HUES48 (cell line): Measurements from ENCODE around the gene CD302.
"Not testable (repeated sequence)": the region's sequence is repeated elsewhere in the genome, so short reads cannot be mapped to it uniquely, and the experiment has no call there.

ENCODE experiments used
- H3K27ac ChIP-seq: one replicate; pipeline ENCODE4 v1.7.0; 2013; ENCODE audit warnings: low read depth, low read length, inconsistent platforms
- H3K27me3 ChIP-seq: 2 replicates; pipeline ENCODE4 v1.6.1; 2013; ENCODE audit warnings: mild to moderate bottlenecking, low read length; ENCODE audit not compliant: control insufficient read depth, insufficient read depth
- H3K36me3 ChIP-seq: 2 replicates; pipeline ENCODE4 v1.6.1; 2013; ENCODE audit warnings: low read length; ENCODE audit not compliant: control insufficient read depth, insufficient read depth
- H3K4me1 ChIP-seq: 2 replicates; pipeline ENCODE4 v1.6.1; 2013; ENCODE audit warnings: mild to moderate bottlenecking, low read length; ENCODE audit not compliant: control insufficient read depth, insufficient read depth
- H3K4me3 ChIP-seq: 2 replicates; pipeline ENCODE4 v1.5.1; 2013; ENCODE audit warnings: mild to moderate bottlenecking, low read depth, low read length
- H3K9ac ChIP-seq: 2 replicates; pipeline ENCODE4 v1.6.1; 2013; ENCODE audit warnings: mild to moderate bottlenecking, low read depth, low read length, moderate library complexity
- H3K9me3 ChIP-seq: 2 replicates; pipeline ENCODE4 v1.6.1; 2013; ENCODE audit warnings: low read length; ENCODE audit not compliant: control insufficient read depth, insufficient read depth

CD302 gene

DNA sequence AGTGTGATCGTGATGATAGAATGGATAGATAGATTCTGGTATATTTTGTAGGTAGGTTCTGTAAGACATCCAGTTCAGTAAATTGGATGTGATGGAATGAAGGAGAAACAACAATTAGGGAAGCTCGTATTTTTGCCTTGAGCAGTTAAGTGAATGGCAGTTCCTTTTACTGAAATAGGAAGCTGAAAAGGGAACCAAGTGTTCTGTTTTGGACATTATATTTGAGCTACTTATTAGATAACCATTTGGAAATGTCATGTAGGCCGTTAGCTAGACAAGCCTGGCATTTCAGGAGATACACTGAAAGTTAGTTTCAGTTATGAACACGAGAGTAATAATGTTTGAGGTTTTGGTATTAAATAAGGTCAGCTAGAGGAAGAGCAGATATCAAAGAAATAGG is 44.2 kb downstream of the CD302 start:
- peaks cover 84% of the 10 kb centered on the region for H3K36me3 ChIP-seq
- no peak overlapping the region for H3K4me3 ChIP-seq
- H3K9me3 ChIP-seq = no peaks in the 10 kb centered on the region
- no peak overlapping the region for H3K27ac ChIP-seq
- no peaks in the 10 kb centered on the region for H3K4me1 ChIP-seq
- no peak overlapping the region for H3K9ac ChIP-seq
- H3K27me3 ChIP-seq = no peaks in the 10 kb centered on the region

- H3K4me1 ChIP-seq = no peaks in the 10 kb centered on the region
- no peak overlapping the region for H3K27ac ChIP-seq
- peaks cover 87% of the 10 kb centered on the region for H3K36me3 ChIP-seq
- H3K9me3 ChIP-seq = no peaks in the 10 kb centered on the region
- H3K27me3 ChIP-seq = no peaks in the 10 kb centered on the region
- no peak overlapping the region for H3K4me3 ChIP-seq
- H3K9ac ChIP-seq = no peak overlapping the region
Observed at GRCh38 chr2:159750873-159751272, 47.1 kb downstream of the CD302 start.

GRCh38 chr2:159748089-159748488 is 49.9 kb downstream of the CD302 start:
- no peak overlapping the region for H3K4me3 ChIP-seq
- H3K4me1 ChIP-seq = no peaks in the 10 kb centered on the region
- H3K36me3 ChIP-seq = peaks cover 92% of the 10 kb centered on the region
- H3K27ac ChIP-seq = no peak overlapping the region
- no peaks in the 10 kb centered on the region for H3K9me3 ChIP-seq
- no peak overlapping the region for H3K9ac ChIP-seq
- H3K27me3 ChIP-seq = no peaks in the 10 kb centered on the region

DNA sequence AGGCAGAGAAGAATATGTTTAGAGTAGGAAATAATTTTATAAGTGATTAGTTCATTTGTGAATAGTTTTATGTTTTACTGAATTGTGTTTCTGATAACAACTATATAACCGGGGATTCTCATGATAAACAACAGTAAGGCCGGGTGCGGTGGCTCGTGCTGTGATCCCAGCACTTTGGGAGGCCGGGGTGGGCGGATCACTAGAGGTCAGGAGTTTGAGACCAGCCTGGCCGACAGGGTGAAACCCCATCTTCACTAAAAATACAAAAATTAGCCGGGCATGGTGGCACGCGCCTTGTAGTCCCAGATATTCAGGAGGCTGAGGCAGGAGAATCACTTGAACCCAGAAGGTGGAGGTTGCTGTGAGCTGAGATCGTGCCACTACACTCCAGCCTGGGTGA is 52.8 kb downstream of the CD302 start:
- not testable (repeated sequence) for H3K9me3 ChIP-seq, H3K9ac ChIP-seq, H3K27me3 ChIP-seq, H3K4me3 ChIP-seq, H3K4me1 ChIP-seq, H3K27ac ChIP-seq
- peaks cover 92% of the 10 kb centered on the region for H3K36me3 ChIP-seq

DNA sequence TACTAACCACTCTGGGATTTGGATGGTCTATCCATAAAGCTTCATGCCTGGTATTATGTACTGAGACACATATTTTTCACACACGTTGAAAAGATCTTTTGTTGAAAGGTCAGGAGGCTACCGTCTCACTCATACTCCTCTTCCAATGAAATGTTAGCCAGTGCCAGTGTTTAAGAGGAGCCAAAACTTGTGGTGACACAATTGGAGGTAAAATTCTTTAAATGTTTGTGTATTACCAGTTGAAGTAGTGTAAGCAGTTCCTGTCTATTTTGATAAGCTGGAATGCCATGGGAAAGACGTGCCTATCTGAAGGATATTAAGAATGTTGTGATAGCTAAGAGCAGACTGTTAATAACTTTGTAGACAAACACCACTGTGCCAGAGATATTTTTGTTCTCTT is 53.6 kb downstream of the CD302 start:
- Histone ChIP-seq H3K4me3 (no peak overlapping the region), H3K36me3 (peaks cover 94% of the 10 kb centered on the region), H3K27me3 (no peaks in the 10 kb centered on the region), H3K27ac (no peak overlapping the region), H3K9ac (no peak overlapping the region), H3K4me1 (no peaks in the 10 kb centered on the region), H3K9me3 (no peaks in the 10 kb centered on the region)

GRCh38 chr2:159742846-159743245 is 55.2 kb downstream of the CD302 start:
- no peaks in the 10 kb centered on the region for H3K27me3 ChIP-seq
- no peak overlapping the region for H3K27ac ChIP-seq
- H3K36me3 ChIP-seq = peaks cover 94% of the 10 kb centered on the region
- H3K9me3 ChIP-seq = no peaks in the 10 kb centered on the region
- H3K4me1 ChIP-seq = no peaks in the 10 kb centered on the region
- no peak overlapping the region for H3K9ac ChIP-seq
- no peak overlapping the region for H3K4me3 ChIP-seq

DNA sequence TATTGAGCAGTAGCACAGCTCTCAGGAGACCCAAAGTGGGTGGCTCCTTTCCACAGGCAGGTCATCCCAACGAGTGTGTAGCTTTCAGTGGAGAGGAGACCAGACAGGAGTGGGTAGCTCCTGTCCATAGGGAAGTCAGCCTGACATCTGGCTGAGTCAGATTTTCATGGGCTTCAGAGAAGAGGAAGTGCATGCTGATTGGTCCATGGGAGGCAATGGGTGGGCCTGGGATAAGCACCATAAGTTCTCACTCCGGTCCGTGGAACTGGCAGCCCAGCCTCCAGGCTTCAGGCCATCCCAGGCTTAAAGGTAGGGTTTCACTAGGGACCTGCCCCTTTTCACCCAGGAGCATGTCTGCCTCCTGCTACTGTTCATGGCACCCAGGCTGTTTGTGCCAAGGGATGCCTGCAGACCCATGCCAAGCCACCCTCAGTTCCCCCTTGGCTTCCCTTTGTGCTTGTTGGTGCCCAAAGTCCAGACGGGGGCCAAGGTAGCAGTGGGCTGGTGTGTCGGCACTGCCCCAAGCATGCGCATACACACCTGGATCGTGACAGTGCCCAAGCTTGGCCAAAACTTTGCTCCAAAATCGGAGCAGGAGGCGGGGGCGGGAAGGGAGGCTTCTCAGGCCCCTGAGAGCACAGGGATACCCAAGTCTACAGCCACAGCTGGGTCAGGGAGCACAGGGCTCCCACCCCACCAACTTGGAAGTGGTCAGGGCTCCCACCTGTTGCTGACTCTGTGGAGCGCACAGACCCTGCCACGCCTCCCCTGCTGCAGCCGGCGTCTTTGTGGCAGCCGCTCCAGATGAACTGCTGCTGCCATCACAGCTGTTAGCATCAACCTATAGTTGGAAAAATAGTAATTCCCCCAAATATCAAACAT is 59.3 kb downstream of the CD302 start:
- H3K27ac ChIP-seq = no peak overlapping the region
- H3K36me3 ChIP-seq = peaks cover 99% of the 10 kb centered on the region
- no peaks in the 10 kb centered on the region for H3K9me3 ChIP-seq
- no peaks in the 10 kb centered on the region for H3K27me3 ChIP-seq
- H3K4me3 ChIP-seq = no peak overlapping the region
- no peaks in the 10 kb centered on the region for H3K4me1 ChIP-seq
- no peak overlapping the region for H3K9ac ChIP-seq

DNA sequence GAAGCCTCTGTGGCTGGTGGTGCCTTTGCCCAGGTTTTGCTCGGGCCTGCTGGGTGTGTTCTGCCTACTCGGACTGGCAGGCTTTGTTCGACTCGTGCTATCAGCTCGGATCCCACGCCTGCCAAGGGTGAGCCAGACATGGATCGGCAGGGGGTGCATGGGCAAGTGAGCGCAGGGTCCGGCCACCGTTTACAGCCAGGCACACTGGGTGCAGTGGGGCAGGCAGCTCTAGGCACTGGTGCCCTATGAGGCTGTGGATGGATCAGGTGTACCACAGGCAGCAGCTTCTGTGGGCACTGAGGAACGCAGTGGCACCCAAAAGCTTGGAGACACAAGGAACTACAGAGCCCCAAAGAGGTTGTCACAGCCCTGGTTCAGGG is 60.1 kb downstream of the CD302 start:
- H3K9me3 ChIP-seq = no peaks in the 10 kb centered on the region
- no peaks in the 10 kb centered on the region for H3K4me1 ChIP-seq
- H3K36me3 ChIP-seq = peaks cover 99% of the 10 kb centered on the region
- H3K27me3 ChIP-seq = no peaks in the 10 kb centered on the region
- H3K4me3 ChIP-seq = no peak overlapping the region
- no peak overlapping the region for H3K27ac ChIP-seq
- H3K9ac ChIP-seq = no peak overlapping the region

GRCh38 chr2:159737292-159737916 is 60.6 kb downstream of the CD302 start:
- no peaks in the 10 kb centered on the region for H3K4me1 ChIP-seq
- H3K9ac ChIP-seq = no peak overlapping the region
- no peak overlapping the region for H3K27ac ChIP-seq
- H3K9me3 ChIP-seq = no peaks in the 10 kb centered on the region
- no peaks in the 10 kb centered on the region for H3K27me3 ChIP-seq
- no peak overlapping the region for H3K4me3 ChIP-seq
- peaks cover 99% of the 10 kb centered on the region for H3K36me3 ChIP-seq

DNA sequence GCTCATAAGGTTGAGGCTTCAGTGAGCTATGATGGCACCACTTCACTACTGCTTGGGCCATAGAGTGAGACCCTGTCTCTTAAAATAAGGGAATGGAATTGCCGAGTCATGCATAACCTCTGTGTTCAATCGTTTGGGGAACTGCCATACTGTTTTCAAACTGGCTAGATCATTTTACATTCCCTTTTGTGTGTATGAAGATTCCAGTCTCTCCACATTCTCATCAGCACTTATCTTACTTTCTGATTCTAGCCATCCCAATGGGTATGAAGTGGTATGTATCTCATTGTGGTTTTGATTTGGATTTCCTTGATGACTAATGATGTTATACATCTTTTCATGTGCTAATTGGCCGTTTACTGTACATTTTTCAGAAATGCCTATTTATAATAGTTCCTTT is 62.0 kb downstream of the CD302 start:
- no peak overlapping the region for H3K4me3 ChIP-seq
- no peaks in the 10 kb centered on the region for H3K27me3 ChIP-seq
- H3K36me3 ChIP-seq = peaks cover 97% of the 10 kb centered on the region
- H3K9ac ChIP-seq = no peak overlapping the region
- no peaks in the 10 kb centered on the region for H3K4me1 ChIP-seq
- H3K9me3 ChIP-seq = no peaks in the 10 kb centered on the region
- no peak overlapping the region for H3K27ac ChIP-seq

- no peaks in the 10 kb centered on the region for H3K27me3 ChIP-seq
- no peak overlapping the region for H3K27ac ChIP-seq
- H3K36me3 ChIP-seq = peaks cover 97% of the 10 kb centered on the region
- no peaks in the 10 kb centered on the region for H3K4me1 ChIP-seq
- no peak overlapping the region for H3K9ac ChIP-seq
- no peak overlapping the region for H3K4me3 ChIP-seq
- no peaks in the 10 kb centered on the region for H3K9me3 ChIP-seq
Observed at GRCh38 chr2:159735648-159736047, 62.4 kb downstream of the CD302 start.
